T-cell (primary cell): ENCODE data around the gene ZNF365. TPM values are rescaled to one million over a fixed set of nuclear protein-coding genes. Genes with fewer than 3 reads are reported as not detected.

Experiments used
- ATAC-seq, 4 experiments: fragments of 200-7000 bp in 3 of 4; fragments of 150-1000 bp in 1 of 4; cut with Tn5 transposase; replicated peaks in 1 of 4; 1 replicate in 3 of 4; 2 replicates in 1 of 4; pipeline ENCODE4 v1.10.0; 2021; ENCODE audit warnings: moderate library complexity in 3 of 4, mild to moderate bottlenecking in 2 of 4, moderate number of reproducible peaks in 1 of 4
- CTCF ChIA-PET, 2 donors: fragments of 300-600 bp; sonication (Branson Sonifier 250); formaldehyde crosslinking; loops; one replicate each; lab custom pipeline; 2022; ENCODE audit warnings: antibody characterized with exemption in 2 of 2; lab: Charles Lee
- POLR2A ChIA-PET, 2 donors: fragments of 300-600 bp; sonication (Branson Sonifier 250); formaldehyde crosslinking; loops; one replicate each; lab custom pipeline; 2022; ENCODE audit warnings: antibody characterized with exemption in 2 of 2; lab: Charles Lee
- DNase-seq, 35 experiments: peaks; one replicate each; pipeline versions ENCODE4 v3.0.0 to v3.0.0-alpha.2; 2013 to 2023
- H3K27ac ChIP-seq: one replicate; pipeline ENCODE4 v1.5.1; 2013; ENCODE audit warnings: low read length
- H3K27me3 ChIP-seq, 2 experiments: replicated peaks in 1 of 2; 1 replicate in 1 of 2; 2 replicates in 1 of 2; pipeline versions ENCODE4 v1.6.1 to v1.7.0; 2013; ENCODE audit warnings: low read length in 1 of 2, mixed read lengths in 1 of 2; ENCODE audit not compliant: control insufficient read depth in 2 of 2, insufficient read depth in 2 of 2; ENCODE audit errors: extremely low read depth in 1 of 2
- H3K36me3 ChIP-seq, 2 donors: 1 replicate in 1 of 2; 2 replicates in 1 of 2; pipeline versions ENCODE4 v1.6.1 to v1.7.0; 2013; ENCODE audit warnings: low read length in 1 of 2; ENCODE audit not compliant: control insufficient read depth in 2 of 2, insufficient read depth in 1 of 2; ENCODE audit errors: extremely low read depth in 1 of 2
- H3K4me1 ChIP-seq, 2 experiments: 1 replicate in 1 of 2; 2 replicates in 1 of 2; pipeline versions ENCODE4 v1.6.1 to v1.7.0; 2013; ENCODE audit warnings: low read length in 2 of 2, mixed read lengths in 1 of 2; ENCODE audit not compliant: insufficient read depth in 2 of 2, control insufficient read depth in 1 of 2; ENCODE audit errors: extremely low read depth in 1 of 2
- H3K4me3 ChIP-seq, 2 donors: 1 replicate in 1 of 2; 2 replicates in 1 of 2; pipeline versions ENCODE4 v1.5.1 to v1.7.0; 2013; ENCODE audit warnings: mild to moderate bottlenecking in 2 of 2, low read length in 1 of 2, moderate library complexity in 1 of 2; ENCODE audit not compliant: control insufficient read depth in 1 of 2; ENCODE audit errors: extremely low read depth in 1 of 2
- H3K9me3 ChIP-seq: 2 replicates; pipeline ENCODE4 v1.7.0; 2013
- H3K27ac Mint-ChIP-seq, 2 donors: one replicate each; pipeline ENCODE4 v1.8.0; 2020 to 2021; ENCODE audit warnings: mild to moderate bottlenecking in 2 of 2, mixed read lengths in 2 of 2
- H3K27me3 Mint-ChIP-seq, 2 donors: one replicate each; pipeline ENCODE4 v1.8.0; 2021 to 2022; ENCODE audit warnings: mixed read lengths in 2 of 2
- H3K36me3 Mint-ChIP-seq: one replicate; pipeline ENCODE4 v1.8.0; 2021; ENCODE audit warnings: mixed read lengths
- H3K4me1 Mint-ChIP-seq, 3 donors: one replicate each; pipeline ENCODE4 v1.8.0; 2020 to 2022; ENCODE audit warnings: mixed read lengths in 3 of 3, mild to moderate bottlenecking in 1 of 3
- H3K4me3 Mint-ChIP-seq, 3 donors: one replicate each; pipeline ENCODE4 v1.8.0; 2020 to 2022; ENCODE audit warnings: mild to moderate bottlenecking in 3 of 3, mixed read lengths in 3 of 3, moderate library complexity in 3 of 3
- H3K9me3 Mint-ChIP-seq, 3 donors: one replicate each; pipeline ENCODE4 v1.8.0; 2020 to 2022; ENCODE audit warnings: mixed read lengths in 3 of 3
- WGBS: methylation state at CpG from one replicate; pipeline ENCODE4 v1.1.5; 2013; ENCODE audit warnings: missing lambda C conversion rate; ENCODE audit not compliant: insufficient coverage; 5-methylcytosine and 5-hydroxymethylcytosine counted together
- total RNA-seq, 35 experiments: library from RNA in 6 of 35; stranded (reverse) in 6 of 35; fragments of 120-200 nt in 1 of 35; gene quantifications; one replicate each; pipeline versions ENCODE4 v1.2.1 to v1.2.4 and lab custom pipeline; 2013 to 2026

Gene ZNF365
- total RNA-seq, 5 donors from 2014 or later (not counting 1 experiment from before 2014, with no cell fraction given): 2.0 to 7.9 (median 2.3) TPM

DNA sequence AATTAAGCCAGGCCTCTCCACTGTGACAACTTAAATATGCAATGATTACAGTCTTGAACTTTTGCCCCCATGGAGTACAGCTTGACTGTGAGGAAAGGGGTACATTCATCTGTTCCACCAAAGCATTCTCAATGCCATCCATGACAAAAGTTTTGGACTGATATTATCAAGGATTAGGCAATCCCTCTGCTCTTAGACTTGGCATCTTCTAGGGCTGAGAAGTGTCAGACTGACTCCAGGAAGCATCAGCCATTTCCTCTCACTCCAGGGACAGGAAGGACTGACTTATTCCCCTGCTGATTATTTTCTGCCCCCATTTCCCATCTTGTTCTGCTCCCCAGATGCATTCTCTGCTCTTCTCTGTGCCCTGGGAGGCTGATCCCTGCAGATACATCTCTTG lies 69.7 kb downstream of the ZNF365 start:
- H3K27me3 ChIP-seq: no peaks in the 10 kb centered on the region
- CTCF ChIA-PET: no interaction called here
- H3K9me3 ChIP-seq: no peaks in the 10 kb centered on the region
- peaks cover 9 to 16% of the 10 kb centered on the region in 2 donors for H3K27me3 Mint-ChIP-seq
- H3K4me3 ChIP-seq: no peak overlapping the region
- ATAC-seq (no peak), DNase-seq (no peak)
- H3K27ac Mint-ChIP-seq: no peak overlapping the region
- POLR2A ChIA-PET: no interaction called here
- no peaks in the 10 kb centered on the region for H3K4me1 ChIP-seq
- no peak overlapping the region for H3K4me3 Mint-ChIP-seq
- H3K36me3 ChIP-seq: no peaks in the 10 kb centered on the region
- H3K27ac ChIP-seq: no peak overlapping the region
- H3K4me1 Mint-ChIP-seq: no peaks in the 10 kb centered on the region
- H3K36me3 Mint-ChIP-seq: no peaks in the 10 kb centered on the region
- H3K9me3 Mint-ChIP-seq: no peaks in the 10 kb centered on the region

DNA sequence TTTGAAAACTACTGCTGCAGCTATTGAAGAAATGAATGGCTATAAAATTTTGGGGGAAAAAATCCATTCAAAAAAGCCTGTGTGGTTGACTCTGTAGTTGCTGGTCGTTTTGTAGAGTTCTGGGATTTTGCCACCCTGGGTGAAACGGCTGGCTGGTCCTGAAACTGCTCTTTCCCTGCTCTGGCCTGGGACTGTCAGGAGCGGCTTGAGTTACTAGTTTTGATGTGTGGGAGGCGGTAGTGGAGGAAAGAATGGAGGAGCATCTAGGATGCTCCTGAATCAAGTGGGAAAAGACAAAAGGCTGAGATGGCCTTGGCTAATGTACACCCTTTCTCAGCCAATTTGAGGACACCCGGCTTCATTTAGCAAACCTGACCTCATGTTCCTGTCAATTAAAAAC lies 72.5 kb downstream of the ZNF365 start:
- 70% methylated on average over 4 of the region's 5 CpGs for WGBS
- POLR2A ChIA-PET: interaction anchor here in 1 of 2 donors (0.5 kb wide), 1 partner anchor 396 kb away, joined by 3 read pairs; no protein-coding TSS in a partner anchor
- Mint-ChIP-seq H3K4me3 (no peak overlapping the region), H3K27me3 (peaks cover 9 to 25% of the 10 kb centered on the region in 2 donors), H3K27ac (no peak overlapping the region), H3K9me3 (no peaks in the 10 kb centered on the region), H3K4me1 (no peaks in the 10 kb centered on the region), H3K36me3 (no peaks in the 10 kb centered on the region)
- no peak overlapping the region for H3K27ac ChIP-seq
- no peaks in the 10 kb centered on the region for H3K36me3 ChIP-seq
- DNase-seq (no peak), ATAC-seq (no peak)
- CTCF ChIA-PET: no interaction called here
- H3K4me1 ChIP-seq: no peaks in the 10 kb centered on the region
- no peak overlapping the region for H3K4me3 ChIP-seq
- no peaks in the 10 kb centered on the region for H3K9me3 ChIP-seq
- H3K27me3 ChIP-seq: peaks cover 0 to 2% of the 10 kb centered on the region in 2 experiments

DNA sequence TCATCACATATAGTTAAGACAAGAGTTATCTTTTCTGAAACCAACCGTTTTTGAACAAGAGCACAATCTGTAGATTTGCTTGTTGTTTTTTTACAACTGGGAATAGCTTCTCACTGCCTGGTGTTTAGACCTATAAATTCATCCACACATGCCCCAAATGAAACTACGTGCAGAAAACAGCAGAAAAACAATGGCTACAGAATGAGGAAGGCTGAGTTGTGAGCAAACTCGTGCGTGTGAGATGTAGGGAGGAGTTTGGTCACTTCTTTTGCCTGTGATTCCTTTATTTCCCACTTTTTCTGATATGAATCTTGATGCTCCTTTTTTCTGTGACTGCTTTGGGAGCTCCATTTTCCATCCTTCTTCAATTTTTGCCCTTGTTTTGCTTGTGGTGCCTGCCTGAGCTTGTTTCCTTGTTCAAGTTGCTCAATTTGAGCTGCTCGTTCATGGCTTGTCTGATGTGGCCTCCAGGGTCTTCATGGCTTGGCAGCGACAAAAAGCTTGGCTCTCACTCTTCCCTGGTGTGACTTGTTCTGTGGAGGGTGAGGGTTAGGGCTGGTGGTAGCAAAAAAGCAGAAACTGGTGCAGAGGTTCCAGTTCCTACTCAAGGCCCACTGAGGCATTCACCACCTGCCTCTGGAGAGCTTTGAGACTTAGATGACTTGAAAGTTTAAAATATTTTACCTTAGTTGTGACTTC lies 76.9 kb downstream of the ZNF365 start:
- Histone ChIP-seq H3K4me3 (no peak overlapping the region), H3K27ac (no peak overlapping the region), H3K9me3 (no peaks in the 10 kb centered on the region), H3K4me1 (no peaks in the 10 kb centered on the region), H3K36me3 (no peaks in the 10 kb centered on the region), H3K27me3 (peaks cover 0 to 3% of the 10 kb centered on the region in 2 experiments)
- POLR2A ChIA-PET: interaction anchor here in 1 of 2 donors (0.6 kb wide), 1 partner anchor 635 kb away, joined by 4 read pairs; no protein-coding TSS in a partner anchor
- no peak for ATAC-seq
- Mint-ChIP-seq H3K27me3 (peaks cover 7 to 22% of the 10 kb centered on the region in 2 donors), H3K27ac (no peak overlapping the region), H3K36me3 (no peaks in the 10 kb centered on the region), H3K4me1 (no peaks in the 10 kb centered on the region), H3K4me3 (no peak overlapping the region), H3K9me3 (peaks cover 0 to 5% (median 0%) of the 10 kb centered on the region in 3 donors)
- no peak for DNase-seq
- WGBS: 93% methylated on average over 2 of the region's 6 CpGs
- CTCF ChIA-PET: interaction anchor here (0.5 to 1.1 kb wide), 3 partner anchors 13 to 706 kb away, joined by 3 to 4 read pairs (median 4); no protein-coding TSS in a partner anchor

DNA sequence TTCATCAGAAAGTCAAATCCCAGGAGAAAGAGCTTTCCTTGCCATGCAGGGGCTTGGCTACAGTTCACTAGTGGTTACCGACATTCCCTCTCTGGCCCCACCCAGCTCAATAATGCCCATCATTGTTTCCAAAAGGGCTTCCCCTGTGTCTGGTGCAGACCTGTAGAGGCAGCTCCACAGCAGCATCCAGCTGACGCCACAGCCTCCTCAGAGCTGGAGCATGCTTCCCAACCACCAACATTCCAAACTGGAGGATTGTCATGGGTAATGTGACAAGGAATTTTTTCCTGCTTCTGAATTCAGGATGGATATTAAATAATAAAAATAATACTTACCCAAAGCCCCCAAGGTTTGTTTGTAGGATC lies 77.4 kb downstream of the ZNF365 start:
- H3K4me1 ChIP-seq: peaks cover 0 to 2% of the 10 kb centered on the region in 2 experiments
- ChIA-PET CTCF (interaction anchor here in 1 of 2 donors (0.5 to 1.1 kb wide), 2 partner anchors 13 to 14 kb away, joined by 4 read pairs; no protein-coding TSS in a partner anchor), POLR2A (no interaction called here)

More for the DNA sequence above, 77.4 kb downstream of the ZNF365 start:
- H3K27me3 ChIP-seq: peaks cover 0 to 3% of the 10 kb centered on the region in 2 experiments
- H3K36me3 ChIP-seq: no peaks in the 10 kb centered on the region
- Mint-ChIP-seq H3K27me3 (peaks cover 7 to 21% of the 10 kb centered on the region in 2 donors), H3K36me3 (no peaks in the 10 kb centered on the region), H3K4me3 (no peak overlapping the region), H3K27ac (no peak overlapping the region), H3K9me3 (peaks cover 0 to 5% (median 0%) of the 10 kb centered on the region in 3 donors), H3K4me1 (peaks cover 0 to 5% (median 0%) of the 10 kb centered on the region in 3 donors)
- DNase-seq (no peak), ATAC-seq (no peak)
- 67% methylated on average over 1 of the region's 2 CpGs for WGBS
- no peaks in the 10 kb centered on the region for H3K9me3 ChIP-seq
- no peak overlapping the region for H3K27ac ChIP-seq
- H3K4me3 ChIP-seq: no peak overlapping the region

Other genes with a start within 250 kb of the ZNF365 start
- gene RTKN2, start 105.5 kb upstream of the ZNF365 start, total RNA-seq: 10 to 100 TPM in 4 of 5 donors, 1 to 10 TPM in 1; 9.0 to 15.5 (median 12.4) TPM